Hematopoietic multipotent progenitor cell (in vitro differentiated cells): ENCODE results near the gene SMIM10L1. TPM values are rescaled to one million over a fixed set of nuclear protein-coding genes. Genes with fewer than 3 reads are reported as not detected.

ENCODE experiments used
- DNase-seq, 3 donors: peaks; one replicate each; pipeline ENCODE4 v3.0.0-alpha.2; 2011 to 2015; ENCODE audit warnings: low read depth in 2 of 3, low spot score in 2 of 3
- total RNA-seq: library from RNA; depleted of rRNA; stranded (reverse); fragments of >200 nt; gene quantifications from one replicate; pipeline ENCODE4 v1.2.3, GENCODE V29; 2012

Gene SMIM10L1
- total RNA-seq, 1 donor: 9.2 TPM

- DNase-seq: no peak
Measured at GRCh38 chr12:11182529-11182928, 11.5 kb downstream of the SMIM10L1 start.

DNA sequence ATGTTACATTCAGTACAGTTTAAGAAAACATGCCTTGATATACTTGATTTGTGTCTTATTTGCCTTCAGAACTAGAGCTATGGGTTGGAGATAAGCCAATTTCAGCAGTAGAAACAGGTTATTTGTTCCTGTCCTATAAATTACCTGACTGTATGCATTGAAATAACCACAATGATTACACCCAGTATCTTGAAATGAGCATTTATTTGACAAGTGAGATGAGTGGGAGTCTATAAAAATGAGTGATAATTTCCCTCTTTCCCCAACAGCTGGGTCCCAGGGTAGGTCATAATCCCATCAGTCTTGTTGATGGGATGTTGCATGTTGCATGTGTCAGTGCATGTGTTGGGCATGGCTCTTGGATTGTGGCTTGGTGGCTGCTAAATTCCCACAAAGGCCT lies 12.0 kb downstream of the SMIM10L1 start:
- no peak for DNase-seq

GRCh38 chr12:11186837-11187236 lies 15.8 kb downstream of the SMIM10L1 start, which contains the start of gene TAS2R42:
TSS of gene TAS2R42 (minus strand) at chr12:11186937. CDS start at chr12:11186937, 0 bp downstream.
- no peak for DNase-seq

DNA sequence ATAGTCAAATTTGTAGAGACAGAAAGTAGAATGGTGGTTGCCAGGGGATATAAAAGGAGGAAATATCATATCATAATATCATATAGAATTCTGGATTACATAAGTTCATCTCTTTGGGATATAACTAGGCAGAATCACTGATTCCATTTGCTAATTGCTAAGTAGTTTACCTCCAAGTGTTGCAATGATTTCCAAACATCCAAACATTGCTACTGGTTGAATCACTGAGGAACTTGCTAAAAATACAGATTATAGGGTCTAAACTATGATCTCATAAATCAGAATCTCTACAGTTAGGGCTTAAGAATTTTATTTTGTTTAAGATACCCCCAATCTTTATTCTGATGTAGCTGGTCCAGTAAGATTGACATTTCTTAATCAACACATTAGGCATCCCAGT lies 31.8 kb downstream of the SMIM10L1 start:
- no peak for DNase-seq

DNA sequence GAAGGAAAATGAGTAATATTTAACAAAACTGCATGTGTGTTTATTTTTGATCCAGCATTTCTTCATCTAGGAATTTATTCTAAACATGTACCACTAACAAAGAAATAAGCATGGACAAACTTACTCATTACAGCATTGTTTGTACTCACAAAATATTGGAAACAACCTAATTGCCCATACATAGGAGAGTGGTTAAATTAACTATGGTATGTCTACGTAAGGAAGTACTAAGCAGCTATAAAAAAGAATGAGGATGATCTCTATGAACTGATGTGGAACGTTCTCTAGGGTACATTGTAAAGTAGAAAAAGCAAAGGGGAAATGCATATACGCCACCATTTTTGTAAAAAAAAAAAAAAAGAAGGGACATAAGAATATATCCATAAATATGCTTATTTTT lies 33.2 kb downstream of the SMIM10L1 start:
- DNase-seq: no peak

DNA sequence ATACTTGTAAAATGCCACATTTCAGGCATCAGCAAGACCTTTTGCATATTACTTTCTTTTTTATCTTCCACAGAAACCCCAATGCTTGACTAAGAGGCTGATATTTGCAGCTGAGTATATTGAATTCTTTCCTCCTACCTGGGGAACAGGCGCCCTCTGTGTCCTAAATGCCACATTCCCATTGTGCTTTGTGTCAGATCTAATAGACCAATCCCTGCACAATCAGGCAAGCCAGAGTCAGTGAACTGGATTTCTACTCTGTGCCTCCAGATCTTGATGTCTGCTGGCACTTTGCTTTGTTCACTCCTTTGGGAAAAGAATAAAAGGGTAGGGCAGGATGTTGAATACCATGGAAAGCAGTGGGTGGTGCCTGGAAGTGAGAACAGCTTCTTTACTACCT lies 38.1 kb downstream of the SMIM10L1 start:
- DNase-seq: no peak

Other genes with a start within 250 kb of the SMIM10L1 start
- not detected for gene PRH2, start 242.0 kb upstream of the SMIM10L1 start, total RNA-seq
- gene TAS2R14, start 231.9 kb upstream of the SMIM10L1 start, total RNA-seq: 1.9 TPM
- gene TAS2R50, start 184.3 kb upstream of the SMIM10L1 start, total RNA-seq: 2.7 TPM
- 2.4 TPM for gene TAS2R20, start 172.9 kb upstream of the SMIM10L1 start, total RNA-seq
- 5.4 TPM for gene TAS2R19, start 148.6 kb upstream of the SMIM10L1 start, total RNA-seq
- gene TAS2R31, start 139.8 kb upstream of the SMIM10L1 start, total RNA-seq: 5.1 TPM
- gene TAS2R46, start 108.9 kb upstream of the SMIM10L1 start, total RNA-seq: 4.8 TPM
- gene TAS2R43, start 78.9 kb upstream of the SMIM10L1 start, total RNA-seq: 5.4 TPM
- gene TAS2R30, start 36.5 kb upstream of the SMIM10L1 start, total RNA-seq: 7.8 TPM
- gene TAS2R42, start 15.7 kb downstream of the SMIM10L1 start, total RNA-seq: not detected
- not detected for gene PRB3, start 98.5 kb downstream of the SMIM10L1 start, total RNA-seq
- not detected for gene PRB4, start 139.2 kb downstream of the SMIM10L1 start, total RNA-seq
- gene PRB2, start 224.4 kb downstream of the SMIM10L1 start, total RNA-seq: not detected